Osteoblast (primary cell): ENCODE data around the gene SPIB. TPM values are rescaled to one million over a fixed set of nuclear protein-coding genes. Genes with fewer than 3 reads are reported as not detected.

Source experiments
- DNase-seq: peaks from one replicate; pipeline ENCODE4 v3.0.0; 2011; ENCODE audit warnings: low spot score, mixed read lengths; ENCODE audit not compliant: insufficient read length; ENCODE audit errors: missing footprints
- H2AFZ ChIP-seq: 2 replicates; pipeline ENCODE4 v1.6.0; 2011; ENCODE audit warnings: mild to moderate bottlenecking, low read length
- H3K27ac ChIP-seq: 2 replicates; pipeline ENCODE4 v1.5.1; 2011; ENCODE audit warnings: mild to moderate bottlenecking, low read depth, low read length, moderate library complexity
- H3K27me3 ChIP-seq: 2 replicates; pipeline ENCODE4 v1.6.0; 2012; ENCODE audit warnings: mild to moderate bottlenecking, control low read depth, inconsistent platforms, low read length, moderate library complexity; ENCODE audit not compliant: insufficient read depth
- H3K36me3 ChIP-seq: 2 replicates; pipeline ENCODE4 v1.5.1; 2011; ENCODE audit warnings: mild to moderate bottlenecking, low read length, control low read depth, moderate library complexity; ENCODE audit not compliant: insufficient read depth
- H3K4me1 ChIP-seq: 2 replicates; pipeline ENCODE4 v1.5.1; 2011; ENCODE audit warnings: mild to moderate bottlenecking, low read length, control low read depth, moderate library complexity; ENCODE audit not compliant: insufficient read depth
- H3K4me2 ChIP-seq: 2 replicates; pipeline ENCODE4 v1.6.0; 2011; ENCODE audit warnings: mild to moderate bottlenecking, low read length; ENCODE audit not compliant: insufficient read depth
- H3K4me3 ChIP-seq: fragments of 200-600 bp; sonication (generic); 3 replicates; pipeline ENCODE4 v1.5.1; 2012; ENCODE audit warnings: mild to moderate bottlenecking, low read length, inconsistent platforms; ENCODE audit not compliant: insufficient read depth
- H3K79me2 ChIP-seq: 2 replicates; pipeline ENCODE4 v1.6.0; 2012; ENCODE audit warnings: mild to moderate bottlenecking, low read length, control low read depth, inconsistent platforms; ENCODE audit not compliant: insufficient read depth
- H3K9me3 ChIP-seq: 2 replicates; pipeline ENCODE4 v1.5.1; 2011; ENCODE audit warnings: low read depth, low read length, control low read depth
- H4K20me1 ChIP-seq: 2 replicates; pipeline ENCODE4 v1.6.0; 2012; ENCODE audit warnings: mild to moderate bottlenecking, low read length, control low read depth; ENCODE audit not compliant: insufficient read depth
- CTCF ChIP-seq: IDR thresholded peaks from 2 replicates; pipeline ENCODE4 v1.5.1; 2011; ENCODE audit warnings: mild to moderate bottlenecking, low read depth, low read length, moderate library complexity; ENCODE audit errors: extremely low read depth
- total RNA-seq: library from RNA; depleted of rRNA; stranded (reverse); fragments of >200 nt; gene quantifications from 2 replicates; pipeline ENCODE4 v1.2.3, GENCODE V29; 2012

Gene SPIB
- 0.36 TPM in 1 of 2 replicates, not detected in the other for total RNA-seq

GRCh38 chr19:50418176-50419021 is at the start of gene SPIB:
SPIB (plus strand) TSS chr19:50418938; CDS start chr19:50418963, 25 bp downstream.
- Histone ChIP-seq H3K36me3 (no peaks in the 10 kb centered on the region), H3K4me2 (no peak within 1 kb of the TSS), H4K20me1 (no peaks in the 10 kb centered on the region), H3K4me3 (no peak within 1 kb of the TSS), H3K9me3 (no peaks in the 10 kb centered on the region), H3K27me3 (peaks cover 10% of the 10 kb centered on the region), H3K79me2 (no peaks in the 10 kb centered on the region), H3K4me1 (no peaks in the 10 kb centered on the region), H3K27ac (no peak within 1 kb of the TSS), H2AFZ (no peak within 1 kb of the TSS)
- TF ChIP-seq CTCF = no peak
- DNase-seq = no peak

GRCh38 chr19:50371914-50372475 is 46.7 kb upstream of the SPIB start:
- no peak overlapping the region for H3K4me3 ChIP-seq
- no peak for DNase-seq

GRCh38 chr19:50376166-50377050 is 42.3 kb upstream of the SPIB start, which contains the start of gene NR1H2:
NR1H2 (plus strand) TSS chr19:50376457; CDS start chr19:50377606, 1,149 bp downstream.
- Histone ChIP-seq H3K27ac (peak within 1 kb of the TSS; percentile 100), H3K9me3 (no peaks in the 10 kb centered on the region), H2AFZ (peak within 1 kb of the TSS; percentile 96), H4K20me1 (peaks cover 18% of the 10 kb centered on the region), H3K4me3 (peak within 1 kb of the TSS; percentile 99), H3K36me3 (peaks cover 39% of the 10 kb centered on the region), H3K27me3 (no peaks in the 10 kb centered on the region), H3K4me1 (peaks cover 3% of the 10 kb centered on the region), H3K4me2 (peak within 1 kb of the TSS; percentile 85), H3K79me2 (peaks cover 5% of the 10 kb centered on the region)
- DNase-seq = peak; percentile 97
- no peak for TF ChIP-seq CTCF

More at GRCh38 chr19:50371914-50372475, 46.7 kb upstream of the SPIB start:
- Histone ChIP-seq H3K4me2 (no peak overlapping the region), H3K27ac (no peak overlapping the region), H3K27me3 (no peaks in the 10 kb centered on the region), H3K9me3 (no peaks in the 10 kb centered on the region), H3K36me3 (no peaks in the 10 kb centered on the region), H2AFZ (no peak overlapping the region), H3K4me1 (peaks cover 3% of the 10 kb centered on the region), H4K20me1 (peaks cover 1% of the 10 kb centered on the region), H3K79me2 (no peaks in the 10 kb centered on the region)
- TF ChIP-seq CTCF = no peak
